CD4-positive, alpha-beta T cell (primary cell): ENCODE measurements around the gene EBF4. TPM values are rescaled to one million over a fixed set of nuclear protein-coding genes. Genes with fewer than 3 reads are reported as not detected.

ENCODE experiments used
- microRNA-seq: library from miRNA; unstranded; fragments of <30 nt; microRNA quantifications from one replicate; pipeline ENCODE4 v1.2.0, GENCODE V29; 2021; ENCODE audit warnings: borderline microRNAs expressed, borderline replicate concordance
- total RNA-seq, 174 experiments: library from RNA in 2 of 174; stranded (reverse) in 2 of 174; gene quantifications; one replicate each; pipeline ENCODE4 v1.2.3 and lab custom pipeline; 2021 to 2026

Gene EBF4
- total RNA-seq, 2 experiments from 2014 or later: 4.2 to 5.1 TPM

Small RNAs within 50 kb of the gene (microRNA-seq; reads per million reads assigned to microRNA genes)
- gene MIR1292: 9.8 reads per million, percentile 37 among the genes with 10 or more reads in this experiment

Other genes with a start within 250 kb of the EBF4 start
- gene SNRPB, start 222.0 kb upstream of the EBF4 start, total RNA-seq: 100 to 1,000 TPM; 146 to 147 TPM
- gene ZNF343, start 183.9 kb upstream of the EBF4 start, total RNA-seq: 1 to 10 TPM; 5.0 to 5.1 TPM
- gene TMC2, start 156.2 kb upstream of the EBF4 start, total RNA-seq: not detected
- 100 to 1,000 TPM; 261 to 262 TPM for gene NOP56, start 40.1 kb upstream of the EBF4 start, total RNA-seq
- gene IDH3B, start 28.6 kb upstream of the EBF4 start, total RNA-seq: 100 to 1,000 TPM; 171 to 181 TPM
- gene CPXM1, start 107.8 kb downstream of the EBF4 start, total RNA-seq: not detected
- gene C20orf141, start 122.2 kb downstream of the EBF4 start, total RNA-seq: not detected
- gene TMEM239, start 123.6 kb downstream of the EBF4 start, total RNA-seq: not detected
- gene PCED1A, start 147.9 kb downstream of the EBF4 start, total RNA-seq: 10 to 100 TPM; 69.2 to 69.7 TPM
- gene VPS16, start 148.0 kb downstream of the EBF4 start, total RNA-seq: 10 to 100 TPM; 38.2 to 40.6 TPM
- gene PTPRA, start 180.7 kb downstream of the EBF4 start, total RNA-seq: 10 to 100 TPM; 65.4 to 69.5 TPM